Measurements from ENCODE around the gene DDX1.

GRCh38 chr2:15623898-15624541 lies 32.4 kb downstream of the DDX1 start:
- TF ChIP-seq CTCF (IDR thresholded peaks at IDR 0.05) (no peak), ZFX (IDR thresholded peaks at IDR 0.05; ENCODE audit: borderline replicate concordance) (no peak)
